K562 (cell line): ENCODE measurements around the gene BOC. TPM values are rescaled to one million over a fixed set of nuclear protein-coding genes. Genes with fewer than 3 reads are reported as not detected.

Source experiments
- ATAC-seq: fragments of 200-7000 bp; cut with Tn5 transposase; 3 replicates; pipeline ENCODE4 v1.9.1; 2020; ENCODE audit warnings: moderate library complexity
- BruUV-seq: library from RNA; stranded (reverse); fragments of 400-500 nt; replicated peaks from 2 replicates; lab custom pipeline; 2021; lab: Mats Ljungman, UMichigan
- CTCF ChIA-PET: fragments of 300-600 bp; formaldehyde crosslinking; extraction: SDS; loops from one replicate; lab custom pipeline; 2021; ENCODE audit warnings: low intra/inter-chr PET ratio; lab: Yijun Ruan, JAX
- POLR2A ChIA-PET: fragments of 300-600, 350-650 bp; sonication (Branson Sonifier 250); formaldehyde crosslinking; extraction: SDS; loops from one replicate; lab custom pipeline; 2021; ENCODE audit warnings: antibody characterized with exemption, inconsistent platforms; lab: Yijun Ruan, JAX
- DNase-seq, 4 experiments: peaks; one replicate each; pipeline versions ENCODE4 v3.0.0 to v3.0.0-alpha.2; 2011 to 2018; ENCODE audit warnings: low spot score in 3 of 4, mixed read lengths in 3 of 4; ENCODE audit errors: extremely low read depth in 1 of 4
- FAIRE-seq: peaks from 2 replicates; lab custom pipeline; 2011; peaks lifted over from hg19 to GRCh38; lab: Jason Lieb, UNC
- H2AFZ ChIP-seq: 2 replicates; pipeline ENCODE4 v1.6.0; 2011; ENCODE audit warnings: low read depth, low read length, control low read depth, inconsistent platforms
- H3K27ac ChIP-seq: fragments of 200-600 bp; 3 replicates; pipeline ENCODE4 v1.8.0; 2011; ENCODE audit warnings: low read depth, mild to moderate bottlenecking, control low read depth, inconsistent platforms, low read length, moderate library complexity, mixed read lengths; ENCODE audit errors: extremely low read depth
- H3K27me3 ChIP-seq, 2 experiments: fragments of 300-600 bp in 1 of 2; 2 replicates in 1 of 2; 3 replicates in 1 of 2; pipeline versions ENCODE4 v1.6.0 to v1.8.0; 2011; ENCODE audit warnings: inconsistent platforms in 2 of 2, low read length in 2 of 2, mild to moderate bottlenecking in 1 of 2, mixed read lengths in 1 of 2, moderate library complexity in 1 of 2; ENCODE audit not compliant: control insufficient read depth in 2 of 2, insufficient read depth in 2 of 2
- H3K36me3 ChIP-seq: fragments of 300-600 bp; 3 replicates; pipeline ENCODE4 v1.8.0; 2011; ENCODE audit warnings: mild to moderate bottlenecking, low read length, inconsistent platforms; ENCODE audit not compliant: control insufficient read depth, insufficient read depth
- H3K4me1 ChIP-seq, 2 experiments: fragments of 200-600 bp in 1 of 2; replicated peaks in 1 of 2; 2 replicates in 1 of 2; 3 replicates in 1 of 2; pipeline versions ENCODE4 v1.5.1 to v1.8.0; 2011; ENCODE audit warnings: inconsistent platforms in 2 of 2, low read length in 2 of 2, mild to moderate bottlenecking in 1 of 2, mixed read lengths in 1 of 2, moderate library complexity in 1 of 2; ENCODE audit not compliant: control insufficient read depth in 2 of 2, insufficient read depth in 2 of 2
- H3K4me2 ChIP-seq: 2 replicates; pipeline ENCODE4 v1.6.1; 2011; ENCODE audit warnings: low read length, control low read depth, inconsistent platforms, mixed read lengths; ENCODE audit not compliant: insufficient read depth
- H3K4me3 ChIP-seq: fragments of 200-600 bp; sonication (generic), shearing (Covaris generic); 2 replicates; pipeline ENCODE4 v1.5.1; 2016; ENCODE audit warnings: control low read depth, inconsistent platforms
- H3K79me2 ChIP-seq: fragments of 200-600 bp; 3 replicates; pipeline ENCODE4 v1.8.0; 2011; ENCODE audit warnings: low read length, inconsistent platforms; ENCODE audit not compliant: control insufficient read depth, insufficient read depth
- H3K9ac ChIP-seq, 2 experiments: 2 replicates each; pipeline versions ENCODE4 v1.6.0 to v1.6.1; 2011; ENCODE audit warnings: low read depth in 2 of 2, low read length in 2 of 2, control low read depth in 1 of 2, inconsistent platforms in 1 of 2, mild to moderate bottlenecking in 1 of 2, mixed read lengths in 1 of 2; ENCODE audit not compliant: insufficient read depth in 1 of 2
- H3K9me1 ChIP-seq: one replicate; pipeline ENCODE4 v1.6.0; 2011; ENCODE audit warnings: inconsistent platforms, mild to moderate bottlenecking, low read length, moderate library complexity; ENCODE audit not compliant: control insufficient read depth, insufficient read depth
- H3K9me3 ChIP-seq: replicated peaks from 2 replicates; pipeline ENCODE4 v1.5.1; 2011; ENCODE audit warnings: low read depth, low read length, inconsistent platforms; ENCODE audit not compliant: control insufficient read depth, insufficient read depth
- H4K20me1 ChIP-seq: replicated peaks from 2 replicates; pipeline ENCODE4 v1.6.1; 2011; ENCODE audit warnings: low read length, inconsistent platforms, mixed read lengths; ENCODE audit not compliant: control insufficient read depth, insufficient read depth
- ARID1B ChIP-seq: fragments of 450-650 bp; IDR thresholded peaks from 2 replicates; pipeline ENCODE4 v1.6.1; 2016; ENCODE audit warnings: antibody characterized with exemption, mild to moderate bottlenecking, inconsistent platforms
- ASH1L ChIP-seq: fragments of 450-650 bp; IDR thresholded peaks from 2 replicates; pipeline ENCODE4 v1.6.1; 2018; ENCODE audit warnings: borderline replicate concordance, mild to moderate bottlenecking, low read depth; ENCODE audit not compliant: partially characterized antibody
- CUX1 ChIP-seq: fragments of 200-800 bp; sonication (Bioruptor generic); IDR thresholded peaks from 2 replicates; pipeline ENCODE4 v1.6.1; 2016; ENCODE audit warnings: missing genetic modification characterization, missing compliant biosample characterization
- DDX20 ChIP-seq: fragments of 450-650 bp; IDR thresholded peaks from 2 replicates; pipeline ENCODE4 v1.6.1; 2016; ENCODE audit warnings: missing genetic modification characterization, low read depth, mild to moderate bottlenecking, missing compliant biosample characterization, moderate library complexity
- E2F8 ChIP-seq: fragments of 450-650 bp; IDR thresholded peaks from 2 replicates; pipeline ENCODE4 v1.7.1; 2018; ENCODE audit warnings: mild to moderate bottlenecking, low read depth; ENCODE audit not compliant: partially characterized antibody
- HDAC8 ChIP-seq: fragments of 450-650 bp; IDR thresholded peaks from 2 replicates; pipeline ENCODE4 v1.6.1; 2016; ENCODE audit warnings: mild to moderate bottlenecking, missing genetic modification characterization, moderate library complexity, missing compliant biosample characterization
- NCOA6 ChIP-seq: fragments of 450-650 bp; IDR thresholded peaks from 2 replicates; pipeline ENCODE4 v1.6.1; 2017; ENCODE audit warnings: mild to moderate bottlenecking
- NR0B1 ChIP-seq: fragments of 450-650 bp; IDR thresholded peaks from one replicate; pipeline ENCODE4 v1.6.1; 2018; ENCODE audit warnings: mild to moderate bottlenecking, moderate library complexity; ENCODE audit not compliant: partially characterized antibody
- RBM22 ChIP-seq: fragments of 200-400 bp; formaldehyde crosslinking; IDR thresholded peaks from 2 replicates; pipeline ENCODE4 v1.6.1; 2018; ENCODE audit warnings: low read length, low read depth; ENCODE audit not compliant: poor library complexity, severe bottlenecking
- RFX7 ChIP-seq: fragments of 250-450 bp; sonication (Bioruptor Pico); IDR thresholded peaks from 2 replicates; pipeline ENCODE4 v1.5.1; 2021; ENCODE audit warnings: mild to moderate bottlenecking
- SRSF3 ChIP-seq: fragments of 200-400 bp; formaldehyde crosslinking; IDR thresholded peaks from 2 replicates; pipeline ENCODE4 v1.6.1; 2016; ENCODE audit warnings: mild to moderate bottlenecking, low read length, moderate library complexity; ENCODE audit not compliant: insufficient read depth
- STAT5A ChIP-seq: IDR thresholded peaks from 2 replicates; pipeline ENCODE4 v1.6.1; 2012; ENCODE audit warnings: low read length, inconsistent platforms, borderline replicate concordance
- TBP ChIP-seq: optimal IDR thresholded peaks from 2 replicates; pipeline ENCODE3; 2011; ENCODE audit warnings: low read depth, low read length, improper control_type of control experiment
- U2AF1 ChIP-seq: fragments of 200-400 bp; formaldehyde crosslinking; optimal IDR thresholded peaks from 2 replicates; pipeline ENCODE3; 2017; ENCODE audit warnings: mild to moderate bottlenecking, low read depth, low read length, moderate library complexity
- WGBS: fragments of 100-300 bp; shearing (Covaris generic); methylation state at CpG from one replicate; pipeline ENCODE4 v1.1.6; 2016; ENCODE audit warnings: low coverage, mixed read lengths; ENCODE audit not compliant: insufficient coverage; ENCODE audit errors: missing lambda C conversion rate; 5-methylcytosine and 5-hydroxymethylcytosine counted together
- in situ Hi-C: fragments of 300-500 bp; cut with MboI; formaldehyde crosslinking; loops from 4 replicates; pipeline ENCODE4 v1.15.0; 2018; ENCODE audit warnings: inconsistent platforms, mixed read lengths
- intact Hi-C: fragments of 100-400 bp; cut with micrococcal nuclease; formaldehyde crosslinking; loops from 2 replicates; pipeline ENCODE4 v1.14.2; 2022
- polyA plus RNA-seq, 8 experiments: library from polyadenylated mRNA; depleted of rRNA in 4 of 8; stranded (reverse) in 5 of 8; unstranded in 3 of 8; fragments of >200 nt; fragmentation: Nextera tagmentation in 2 of 8; fragmentation: Illumina TruSeq in 1 of 8; extraction: Ambion mirVana in 2 of 8; extraction: Trizol in 1 of 8; gene quantifications; 2 replicates each; pipeline versions ENCODE4 v1.2.1 to v1.2.3, GENCODE V29; 2011 to 2014; ENCODE audit warnings: inconsistent platforms in 1 of 8, missing spikeins in 1 of 8
- total RNA-seq, 7 experiments: library from RNA; depleted of rRNA in 6 of 7; stranded (reverse); fragments of >200 nt in 6 of 7; fragmentation: Illumina TruSeq in 2 of 7; extraction: Trizol in 2 of 7; gene quantifications; 2 replicates each; pipeline versions ENCODE4 v1.2.1 to v1.2.3, GENCODE V29; 2011 to 2021; ENCODE audit warnings: low replicate concordance in 1 of 7

BOC gene
- total and polyA plus RNA-seq, 9 of the 15 experiments (the other 6 are each of a cell fraction or from before 2014, with no cell fraction given): not detected

- POLR2A ChIA-PET: no interaction called here
- H3K36me3 ChIP-seq: no peaks in the 10 kb centered on the region
- H3K4me2 ChIP-seq: no peak overlapping the region; the same call in 1 of the 2 replicates
- no peak for DNase-seq
- no peaks in the 10 kb centered on the region for H4K20me1 ChIP-seq
- 13% methylated on average over 13 of the region's 13 CpGs for WGBS
- no peaks in the 10 kb centered on the region for H3K9me1 ChIP-seq
- in situ Hi-C loops (loop anchor here (25.0 kb wide), 1 partner anchor 635 kb away; the partner anchor contains the start of gene CCDC80), intact Hi-C loops (no loop called here)
- no peak overlapping the region for H3K9ac ChIP-seq
- H3K4me1 ChIP-seq: peaks cover 8 to 14% of the 10 kb centered on the region in 2 experiments; a peak in 4 of 5 replicates
- no peak overlapping the region for H3K4me3 ChIP-seq
- no peak for FAIRE-seq
- H2AFZ ChIP-seq: no peak overlapping the region
- H3K79me2 ChIP-seq: no peaks in the 10 kb centered on the region
- H3K27me3 ChIP-seq: peaks cover 0 to 59% of the 10 kb centered on the region in 2 experiments; a peak in 2 of 5 replicates
- no peaks in the 10 kb centered on the region for H3K9me3 ChIP-seq
- CTCF ChIA-PET: no interaction called here
- BruUV-seq: no TSS peak
- no peak for ATAC-seq
- no peak overlapping the region for H3K27ac ChIP-seq
- TF ChIP-seq NR0B1 (no peak), RBM22 (no peak), DDX20 (tag) (no peak), ASH1L (no peak), CUX1 (CRISPR knock-in tag) (no peak), HDAC8 (tag) (no peak), TBP (no peak), ARID1B (no peak), NCOA6 (no peak), STAT5A (no peak), SRSF3 (no peak), RFX7 (CRISPR knock-in tag) (no peak), E2F8 (no peak), U2AF1 (no peak)
Observed at GRCh38 chr3:113272385-113272779, 61.0 kb downstream of the BOC start.
